K562 (cell line): ENCODE data around the gene KIF5C. TPM values are rescaled to one million over a fixed set of nuclear protein-coding genes. Genes with fewer than 3 reads are reported as not detected.

Experiments
- ATAC-seq: fragments of 200-7000 bp; cut with Tn5 transposase; 3 replicates; pipeline ENCODE4 v1.9.1; 2020; ENCODE audit warnings: moderate library complexity
- BruUV-seq: library from RNA; stranded (reverse); fragments of 400-500 nt; replicated peaks from 2 replicates; lab custom pipeline; 2021; lab: Mats Ljungman, UMichigan
- CTCF ChIA-PET: fragments of 300-600 bp; formaldehyde crosslinking; extraction: SDS; loops from one replicate; lab custom pipeline; 2021; ENCODE audit warnings: low intra/inter-chr PET ratio; lab: Yijun Ruan, JAX
- POLR2A ChIA-PET: fragments of 300-600, 350-650 bp; sonication (Branson Sonifier 250); formaldehyde crosslinking; extraction: SDS; loops from one replicate; lab custom pipeline; 2021; ENCODE audit warnings: antibody characterized with exemption, inconsistent platforms; lab: Yijun Ruan, JAX
- DNase-seq, 4 experiments: peaks; one replicate each; pipeline versions ENCODE4 v3.0.0 to v3.0.0-alpha.2; 2011 to 2018; ENCODE audit warnings: low spot score in 3 of 4, mixed read lengths in 3 of 4; ENCODE audit errors: extremely low read depth in 1 of 4
- FAIRE-seq: peaks from 2 replicates; lab custom pipeline; 2011; peaks lifted over from hg19 to GRCh38; lab: Jason Lieb, UNC
- H2AFZ ChIP-seq: 2 replicates; pipeline ENCODE4 v1.6.0; 2011; ENCODE audit warnings: low read depth, low read length, control low read depth, inconsistent platforms
- H3K27ac ChIP-seq: fragments of 200-600 bp; 3 replicates; pipeline ENCODE4 v1.8.0; 2011; ENCODE audit warnings: low read depth, mild to moderate bottlenecking, control low read depth, inconsistent platforms, low read length, moderate library complexity, mixed read lengths; ENCODE audit errors: extremely low read depth
- H3K27me3 ChIP-seq, 2 experiments: fragments of 300-600 bp in 1 of 2; 2 replicates in 1 of 2; 3 replicates in 1 of 2; pipeline versions ENCODE4 v1.6.0 to v1.8.0; 2011; ENCODE audit warnings: inconsistent platforms in 2 of 2, low read length in 2 of 2, mild to moderate bottlenecking in 1 of 2, mixed read lengths in 1 of 2, moderate library complexity in 1 of 2; ENCODE audit not compliant: control insufficient read depth in 2 of 2, insufficient read depth in 2 of 2
- H3K36me3 ChIP-seq: fragments of 300-600 bp; 3 replicates; pipeline ENCODE4 v1.8.0; 2011; ENCODE audit warnings: mild to moderate bottlenecking, low read length, inconsistent platforms; ENCODE audit not compliant: control insufficient read depth, insufficient read depth
- H3K4me1 ChIP-seq, 2 experiments: fragments of 200-600 bp in 1 of 2; replicated peaks in 1 of 2; 2 replicates in 1 of 2; 3 replicates in 1 of 2; pipeline versions ENCODE4 v1.5.1 to v1.8.0; 2011; ENCODE audit warnings: inconsistent platforms in 2 of 2, low read length in 2 of 2, mild to moderate bottlenecking in 1 of 2, mixed read lengths in 1 of 2, moderate library complexity in 1 of 2; ENCODE audit not compliant: control insufficient read depth in 2 of 2, insufficient read depth in 2 of 2
- H3K4me2 ChIP-seq: 2 replicates; pipeline ENCODE4 v1.6.1; 2011; ENCODE audit warnings: low read length, control low read depth, inconsistent platforms, mixed read lengths; ENCODE audit not compliant: insufficient read depth
- H3K4me3 ChIP-seq: fragments of 200-600 bp; sonication (generic), shearing (Covaris generic); 2 replicates; pipeline ENCODE4 v1.5.1; 2016; ENCODE audit warnings: control low read depth, inconsistent platforms
- H3K79me2 ChIP-seq: fragments of 200-600 bp; 3 replicates; pipeline ENCODE4 v1.8.0; 2011; ENCODE audit warnings: low read length, inconsistent platforms; ENCODE audit not compliant: control insufficient read depth, insufficient read depth
- H3K9ac ChIP-seq, 2 experiments: 2 replicates each; pipeline versions ENCODE4 v1.6.0 to v1.6.1; 2011; ENCODE audit warnings: low read depth in 2 of 2, low read length in 2 of 2, control low read depth in 1 of 2, inconsistent platforms in 1 of 2, mild to moderate bottlenecking in 1 of 2, mixed read lengths in 1 of 2; ENCODE audit not compliant: insufficient read depth in 1 of 2
- H3K9me1 ChIP-seq: one replicate; pipeline ENCODE4 v1.6.0; 2011; ENCODE audit warnings: inconsistent platforms, mild to moderate bottlenecking, low read length, moderate library complexity; ENCODE audit not compliant: control insufficient read depth, insufficient read depth
- H3K9me3 ChIP-seq: replicated peaks from 2 replicates; pipeline ENCODE4 v1.5.1; 2011; ENCODE audit warnings: low read depth, low read length, inconsistent platforms; ENCODE audit not compliant: control insufficient read depth, insufficient read depth
- H4K20me1 ChIP-seq: replicated peaks from 2 replicates; pipeline ENCODE4 v1.6.1; 2011; ENCODE audit warnings: low read length, inconsistent platforms, mixed read lengths; ENCODE audit not compliant: control insufficient read depth, insufficient read depth
- ARID1B ChIP-seq: fragments of 450-650 bp; IDR thresholded peaks from 2 replicates; pipeline ENCODE4 v1.6.1; 2016; ENCODE audit warnings: antibody characterized with exemption, mild to moderate bottlenecking, inconsistent platforms
- ARNT ChIP-seq, 2 experiments: fragments of 450-650 bp; IDR thresholded peaks; 2 replicates each; pipeline ENCODE4 v1.6.1; 2016; ENCODE audit warnings: mild to moderate bottlenecking in 1 of 2
- CBFB ChIP-seq: sonication (generic); formaldehyde crosslinking; IDR thresholded peaks from 2 replicates; pipeline ENCODE4 v1.4.0; 2020; ENCODE audit warnings: mild to moderate bottlenecking, missing genetic modification reagents
- ETV6 ChIP-seq, 3 experiments: fragments of 150-350 bp in 1 of 3; sonication (generic) in 1 of 3; formaldehyde crosslinking in 1 of 3; IDR thresholded peaks; 2 replicates each; pipeline versions ENCODE4 v1.6.1 to v1.8.0; 2014 to 2022; ENCODE audit warnings: borderline replicate concordance in 2 of 3, low read depth in 2 of 3, antibody characterized with exemption in 1 of 3, low read length in 1 of 3, mild to moderate bottlenecking in 1 of 3, missing genetic modification reagents in 1 of 3
- GABPB1 ChIP-seq: sonication (generic); formaldehyde crosslinking; IDR thresholded peaks from 2 replicates; pipeline ENCODE4 v1.8.0; 2022; ENCODE audit warnings: mild to moderate bottlenecking, missing genetic modification reagents
- GABPB2 ChIP-seq: fragments of 250-450 bp; sonication (Bioruptor Pico); conservative IDR thresholded peaks from 2 replicates; pipeline ENCODE4 v1.5.1; 2021; ENCODE audit warnings: mild to moderate bottlenecking
- ID3 ChIP-seq, 2 experiments: fragments of 250-450 bp in 1 of 2; fragments of 450-650 bp in 1 of 2; sonication (Bioruptor Pico) in 1 of 2; IDR thresholded peaks; 2 replicates each; pipeline versions ENCODE4 v1.6.1 to v1.8.0; 2016 to 2021; ENCODE audit warnings: mild to moderate bottlenecking in 2 of 2, moderate library complexity in 2 of 2, missing compliant biosample characterization in 1 of 2, missing genetic modification characterization in 1 of 2
- NR1H2 ChIP-seq: sonication (generic); formaldehyde crosslinking; IDR thresholded peaks from 2 replicates; pipeline ENCODE4 v1.4.0; 2020; ENCODE audit warnings: mild to moderate bottlenecking, missing genetic modification reagents
- POLR3A ChIP-seq: IDR thresholded peaks from 2 replicates; pipeline ENCODE4 v1.6.1; 2011; ENCODE audit warnings: borderline replicate concordance, mild to moderate bottlenecking, moderate library complexity; ENCODE audit not compliant: insufficient read length, insufficient read depth; ENCODE audit errors: extremely low read depth
- SIRT6 ChIP-seq: IDR thresholded peaks from one replicate; pipeline ENCODE4 v1.6.1; 2012; ENCODE audit warnings: low read depth, mild to moderate bottlenecking, control low read depth, inconsistent platforms, low read length, moderate library complexity
- ZBTB8A ChIP-seq: fragments of 450-650 bp; IDR thresholded peaks from 2 replicates; pipeline ENCODE4 v1.6.1; 2018; ENCODE audit warnings: mild to moderate bottlenecking, moderate library complexity; ENCODE audit not compliant: partially characterized antibody
- ZNF232 ChIP-seq: sonication (generic); formaldehyde crosslinking; IDR thresholded peaks from 2 replicates; pipeline ENCODE4 v1.8.0; 2022; ENCODE audit warnings: mild to moderate bottlenecking, missing genetic modification reagents
- ZNF24 ChIP-seq: fragments of 450-650 bp; IDR thresholded peaks from 2 replicates; pipeline ENCODE4 v1.6.1; 2016
- ZNF584 ChIP-seq: fragments of 200-800 bp; sonication (Bioruptor generic); IDR thresholded peaks from 2 replicates; pipeline ENCODE4 v1.6.1; 2016; ENCODE audit warnings: low read depth, mild to moderate bottlenecking, missing genetic modification characterization, missing compliant biosample characterization
- ZNF717 ChIP-seq: fragments of 250-450 bp; sonication (Bioruptor Pico); IDR thresholded peaks from 2 replicates; pipeline ENCODE4 v1.5.0; 2021
- WGBS: fragments of 100-300 bp; shearing (Covaris generic); methylation state at CpG from one replicate; pipeline ENCODE4 v1.1.6; 2016; ENCODE audit warnings: low coverage, mixed read lengths; ENCODE audit not compliant: insufficient coverage; ENCODE audit errors: missing lambda C conversion rate; 5-methylcytosine and 5-hydroxymethylcytosine counted together
- in situ Hi-C: fragments of 300-500 bp; cut with MboI; formaldehyde crosslinking; loops from 4 replicates; pipeline ENCODE4 v1.15.0; 2018; ENCODE audit warnings: inconsistent platforms, mixed read lengths
- intact Hi-C: fragments of 100-400 bp; cut with micrococcal nuclease; formaldehyde crosslinking; loops from 2 replicates; pipeline ENCODE4 v1.14.2; 2022
- polyA plus RNA-seq, 8 experiments: library from polyadenylated mRNA; depleted of rRNA in 4 of 8; stranded (reverse) in 5 of 8; unstranded in 3 of 8; fragments of >200 nt; fragmentation: Nextera tagmentation in 2 of 8; fragmentation: Illumina TruSeq in 1 of 8; extraction: Ambion mirVana in 2 of 8; extraction: Trizol in 1 of 8; gene quantifications; 2 replicates each; pipeline versions ENCODE4 v1.2.1 to v1.2.3, GENCODE V29; 2011 to 2014; ENCODE audit warnings: inconsistent platforms in 1 of 8, missing spikeins in 1 of 8
- total RNA-seq, 7 experiments: library from RNA; depleted of rRNA in 6 of 7; stranded (reverse); fragments of >200 nt in 6 of 7; fragmentation: Illumina TruSeq in 2 of 7; extraction: Trizol in 2 of 7; gene quantifications; 2 replicates each; pipeline versions ENCODE4 v1.2.1 to v1.2.3, GENCODE V29; 2011 to 2021; ENCODE audit warnings: low replicate concordance in 1 of 7
- TF ChIP-seq, protein P1 (sequence below): fragments of 450-650 bp; formaldehyde crosslinking; IDR thresholded peaks from 2 replicates; pipeline ENCODE4 v1.4.0; 2022; ENCODE audit warnings: mild to moderate bottlenecking, moderate library complexity
- TF ChIP-seq, protein P2 (sequence below): fragments of 250-450 bp; sonication (Bioruptor Pico); IDR thresholded peaks from 2 replicates; pipeline ENCODE4 v1.5.0; 2021; ENCODE audit warnings: mild to moderate bottlenecking, moderate library complexity

Gene KIF5C
- total and polyA plus RNA-seq, 9 of the 15 experiments (the other 6 are each of a cell fraction or from before 2014, with no cell fraction given), result 0.01 to 0.09 (median 0.01) TPM; not detected in 6

GRCh38 chr2:149038442-149039212 lies 163.6 kb downstream of the KIF5C start, which contains the start of gene LYPD6B:
Gene LYPD6B (plus strand): TSS chr2:149038699. CDS start chr2:149130949, 92,250 bp downstream.
- WGBS, result 7% methylated on average over 62 of the region's 85 CpGs
- peak; percentile 24 for ATAC-seq
- H3K27me3 ChIP-seq, result peaks cover 5 to 31% of the 10 kb centered on the region in 2 experiments; a peak in 4 of 5 replicates
- H3K9me1 ChIP-seq, result no peaks in the 10 kb centered on the region
- ChIA-PET CTCF (no interaction called here), POLR2A (interaction anchor here (0.6 kb wide), 1 partner anchor 43 kb away, joined by 3 read pairs; no protein-coding TSS in a partner anchor)
- H3K36me3 ChIP-seq, result no peaks in the 10 kb centered on the region
- no peaks in the 10 kb centered on the region for H3K79me2 ChIP-seq
- no peak for FAIRE-seq
- no peak within 1 kb of the TSS for H2AFZ ChIP-seq
- no peaks in the 10 kb centered on the region for H4K20me1 ChIP-seq
- H3K9me3 ChIP-seq, result no peaks in the 10 kb centered on the region
- H3K9ac ChIP-seq, result no peak within 1 kb of the TSS
- no TSS peak for BruUV-seq
- no peak within 1 kb of the TSS for H3K4me3 ChIP-seq
- no peak within 1 kb of the TSS for H3K4me2 ChIP-seq
- intact Hi-C loops (loop anchor here (5.0 kb wide), 1 partner anchor 274 kb away; no protein-coding TSS in a partner anchor), in situ Hi-C loops (no loop called here)
- DNase-seq, result peak in 2 of 4 experiments; percentile 38 to 40
- peaks cover 0 to 10% of the 10 kb centered on the region in 2 experiments; a peak in 1 of 5 replicates for H3K4me1 ChIP-seq
- no peak within 1 kb of the TSS for H3K27ac ChIP-seq
- TF ChIP-seq, protein P1, sequence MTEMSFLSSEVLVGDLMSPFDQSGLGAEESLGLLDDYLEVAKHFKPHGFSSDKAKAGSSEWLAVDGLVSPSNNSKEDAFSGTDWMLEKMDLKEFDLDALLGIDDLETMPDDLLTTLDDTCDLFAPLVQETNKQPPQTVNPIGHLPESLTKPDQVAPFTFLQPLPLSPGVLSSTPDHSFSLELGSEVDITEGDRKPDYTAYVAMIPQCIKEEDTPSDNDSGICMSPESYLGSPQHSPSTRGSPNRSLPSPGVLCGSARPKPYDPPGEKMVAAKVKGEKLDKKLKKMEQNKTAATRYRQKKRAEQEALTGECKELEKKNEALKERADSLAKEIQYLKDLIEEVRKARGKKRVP (CRISPR knock-in tag), result no peak
- TF ChIP-seq ETV6 (IDR thresholded peaks at IDR 0.05; ENCODE audit: borderline replicate concordance in 1 of 2, low read depth in 2 of 2, low read length in 1 of 2) (no peak), ETV6 (CRISPR knock-in tag; IDR thresholded peaks at IDR 0.05; ENCODE audit: borderline replicate concordance) (no peak), ZNF717 (CRISPR knock-in tag) (no peak), CBFB (CRISPR knock-in tag) (no peak), ARID1B (no peak), ZNF24 (no peak), ZNF584 (CRISPR knock-in tag) (no peak), ARNT (IDR thresholded peaks at IDR 0.05) (no peak), ID3 (CRISPR knock-in tag; IDR thresholded peaks at IDR 0.05) (no peak), ID3 (tag; IDR thresholded peaks at IDR 0.05) (no peak), ZBTB8A (no peak), SIRT6 (no peak), NR1H2 (CRISPR knock-in tag) (no peak), POLR3A (no peak), GABPB1 (CRISPR knock-in tag) (no peak), ZNF232 (no peak), GABPB2 (CRISPR knock-in tag) (no peak)
- TF ChIP-seq, protein P2, sequence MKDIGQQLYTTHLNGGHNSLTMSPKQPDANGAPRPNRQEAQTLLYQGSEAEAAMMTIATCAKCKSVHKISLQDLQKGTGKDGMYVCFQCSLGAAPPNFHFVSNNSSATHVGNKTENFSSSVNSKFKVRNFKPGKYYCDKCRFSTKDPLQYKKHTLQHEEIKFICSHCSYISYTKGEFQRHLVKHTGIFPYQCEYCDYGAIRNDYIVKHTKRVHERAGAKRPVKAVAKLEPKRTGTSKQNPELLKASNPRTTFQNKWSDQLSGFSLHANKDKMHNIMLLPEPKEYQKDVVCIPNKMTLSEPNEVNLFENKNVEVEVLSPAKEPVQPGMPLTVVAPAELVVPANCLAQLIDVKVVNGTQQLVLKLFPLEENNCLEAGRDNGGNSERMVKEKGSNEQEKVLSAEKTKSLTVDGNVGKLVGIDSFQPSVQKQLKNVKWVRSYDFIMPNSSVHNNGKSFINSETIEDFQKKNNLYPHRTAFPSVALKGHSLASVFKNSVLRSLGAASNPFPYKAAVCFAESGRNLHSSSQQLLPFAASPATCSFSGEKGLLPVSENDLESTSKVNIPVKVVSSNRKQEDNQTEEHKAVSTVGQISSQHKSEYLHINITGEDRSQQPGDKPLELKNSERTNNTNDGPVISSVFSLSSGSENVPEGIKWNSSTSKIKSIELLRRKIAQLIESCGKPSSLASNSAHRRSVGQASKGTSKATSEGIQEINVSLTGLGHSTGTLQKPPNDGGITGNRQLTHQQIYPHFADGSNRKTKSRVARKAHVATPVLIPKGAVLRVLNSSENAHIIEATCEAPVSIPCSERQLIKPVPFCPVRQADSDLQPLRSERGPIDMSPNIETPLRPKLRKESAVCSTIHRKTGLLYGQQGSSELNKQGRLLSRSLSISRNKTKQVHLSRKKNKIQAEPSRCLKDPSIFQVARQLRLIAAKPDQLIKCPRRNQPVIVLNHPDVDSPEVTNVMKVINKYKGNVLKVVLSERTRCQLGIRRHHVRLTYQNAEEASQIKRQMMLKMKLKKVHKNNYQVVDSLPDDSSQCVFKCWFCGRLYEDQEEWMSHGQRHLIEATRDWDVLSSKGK (CRISPR knock-in tag), result no peak
